GM06990 (cell line): ENCODE data around the gene KCNQ2.

Experiments
- DNase-seq: peaks from one replicate; pipeline ENCODE4 v3.0.0-alpha.2; 2011; ENCODE audit not compliant: insufficient read length; ENCODE audit errors: extremely low read depth
- H3K27me3 ChIP-seq: replicated peaks from 2 replicates; pipeline ENCODE4 v1.6.0; 2011; ENCODE audit warnings: low read length; ENCODE audit not compliant: control insufficient read depth, insufficient read depth
- H3K36me3 ChIP-seq: 2 replicates; pipeline ENCODE4 v1.5.1; 2011; ENCODE audit warnings: low read length; ENCODE audit not compliant: control insufficient read depth, insufficient read depth
- H3K4me3 ChIP-seq: replicated peaks from 2 replicates; pipeline ENCODE4 v1.5.1; 2011; ENCODE audit warnings: low read depth, mild to moderate bottlenecking, control low read depth, low read length
- CTCF ChIP-seq: IDR thresholded peaks from 2 replicates; pipeline ENCODE4 v1.5.1; 2011; ENCODE audit warnings: low read length, control low read depth, mild to moderate bottlenecking, inconsistent platforms; ENCODE audit not compliant: insufficient read depth, poor library complexity, severe bottlenecking

KCNQ2 gene

GRCh38 chr20:63375438-63375837 lies 97.0 kb downstream of the KCNQ2 start:
- Histone ChIP-seq H3K27me3 (no peaks in the 10 kb centered on the region; the same call in 1 of the 2 replicates), H3K36me3 (no peaks in the 10 kb centered on the region), H3K4me3 (no peak overlapping the region)
- no peak for DNase-seq
- no peak for TF ChIP-seq CTCF

DNA sequence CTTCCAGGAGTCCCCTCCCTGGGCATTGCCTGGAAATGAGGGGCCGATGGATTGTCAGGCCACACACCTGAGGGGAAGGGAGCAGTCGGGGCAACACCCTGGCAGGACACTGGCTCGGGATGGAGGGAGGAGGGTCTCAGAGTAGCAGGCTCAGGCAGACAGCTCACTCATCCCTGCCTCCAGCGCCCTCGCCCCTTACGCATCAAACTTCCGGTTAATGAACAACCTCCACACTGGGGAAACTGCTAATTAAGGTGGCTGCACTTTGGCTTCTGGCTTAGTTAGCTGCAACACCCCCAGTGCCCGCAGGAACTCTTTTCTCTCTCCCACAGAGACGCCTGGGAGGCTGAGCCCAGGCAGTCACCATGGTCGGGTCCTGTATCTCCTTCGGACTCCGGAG lies 98.0 kb downstream of the KCNQ2 start:
- Histone ChIP-seq H3K27me3 (no peaks in the 10 kb centered on the region; the same call in 1 of the 2 replicates), H3K4me3 (no peak overlapping the region)
- DNase-seq, result no peak

DNA sequence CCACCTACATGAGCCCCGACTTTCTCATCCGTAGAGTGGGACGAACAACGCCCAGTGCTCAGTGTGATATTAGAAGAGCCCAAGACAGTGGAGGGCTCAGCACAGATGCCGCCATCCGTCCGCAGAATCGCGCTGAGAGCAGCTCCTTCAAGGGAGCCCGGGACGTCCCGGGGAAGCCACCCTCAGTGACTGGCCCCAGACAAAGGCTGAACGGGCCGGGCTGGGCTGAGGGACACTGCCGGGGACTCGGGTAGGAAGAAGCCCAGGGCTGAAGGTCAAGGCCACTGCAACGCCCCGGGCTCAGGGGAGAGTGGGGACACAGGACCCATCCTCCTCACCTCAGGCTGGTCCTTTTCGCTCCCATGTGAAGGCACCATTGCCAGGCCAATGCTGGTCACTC lies 98.5 kb downstream of the KCNQ2 start:
- no peak for TF ChIP-seq CTCF
- Histone ChIP-seq H3K4me3 (no peak overlapping the region), H3K27me3 (no peaks in the 10 kb centered on the region; the same call in 1 of the 2 replicates), H3K36me3 (no peaks in the 10 kb centered on the region)
- DNase-seq, result no peak

More for the DNA sequence above, 98.0 kb downstream of the KCNQ2 start:
- TF ChIP-seq CTCF, result no peak
- no peaks in the 10 kb centered on the region for H3K36me3 ChIP-seq

DNA sequence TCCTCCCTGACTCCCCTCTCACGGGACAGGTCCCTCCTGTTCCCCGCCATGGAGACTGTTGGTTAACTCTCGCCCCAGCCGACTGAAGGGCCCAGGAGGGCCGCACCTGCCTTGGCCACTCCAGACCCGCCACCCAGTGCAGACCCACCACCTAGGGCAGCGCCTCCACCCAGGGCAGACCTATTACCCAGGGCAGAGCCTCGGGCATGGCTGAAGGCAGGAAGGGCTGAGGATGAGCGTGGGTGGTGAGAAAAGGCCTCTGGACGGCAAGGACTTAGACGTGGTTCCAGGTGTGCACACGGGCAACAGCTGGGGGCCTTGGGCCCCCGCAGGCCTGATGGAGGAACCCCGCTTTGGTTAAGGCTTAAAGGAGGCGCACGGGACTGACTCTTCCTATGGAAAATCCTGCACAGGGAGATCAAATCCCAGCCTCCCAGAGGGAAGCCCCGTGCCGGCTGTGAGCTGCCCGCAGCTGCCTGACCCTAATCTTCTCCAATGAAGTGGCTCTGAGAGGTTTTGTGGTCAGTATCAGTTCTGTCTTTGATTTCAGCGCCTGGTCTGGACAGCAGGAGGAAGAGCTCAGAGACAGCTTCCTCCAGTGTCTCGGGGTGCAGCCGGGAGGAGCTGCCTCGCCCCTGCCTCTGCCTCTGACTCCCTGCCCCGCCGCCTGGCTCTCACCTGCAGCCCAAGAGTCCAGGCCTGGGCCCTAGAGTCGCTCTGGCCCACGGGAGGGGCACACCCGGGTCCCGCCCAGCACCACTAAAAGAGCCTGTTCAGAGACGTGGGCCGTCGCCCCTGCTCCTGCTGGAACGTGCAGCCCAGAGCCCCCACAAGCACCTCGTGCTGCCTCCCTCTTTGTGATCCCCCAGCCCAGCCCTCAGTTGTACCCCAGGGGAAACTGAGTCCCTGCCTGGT lies 99.2 kb downstream of the KCNQ2 start:
- H3K36me3 ChIP-seq, result no peaks in the 10 kb centered on the region
- TF ChIP-seq CTCF, result no peak
- no peak overlapping the region for H3K4me3 ChIP-seq
- no peaks in the 10 kb centered on the region; the same call in 1 of the 2 replicates for H3K27me3 ChIP-seq
- DNase-seq, result no peak

- no peak for DNase-seq
- H3K27me3 ChIP-seq, result no peaks in the 10 kb centered on the region; the same call in 1 of the 2 replicates
- no peak for TF ChIP-seq CTCF
Measured at GRCh38 chr20:63371291-63371865, 101.1 kb downstream of the KCNQ2 start.

More at GRCh38 chr20:63371291-63371865, 101.1 kb downstream of the KCNQ2 start:
- Histone ChIP-seq H3K4me3 (no peak overlapping the region), H3K36me3 (no peaks in the 10 kb centered on the region)
